LNCAP (cell line): ENCODE results near the gene USP22.

ENCODE experiments used
- TF ChIP-seq, protein P1 (sequence below): fragments of 450-650 bp; IDR thresholded peaks from 2 replicates; pipeline ENCODE4 v1.5.1; 2017; ENCODE audit warnings: mild to moderate bottlenecking

USP22 gene

DNA sequence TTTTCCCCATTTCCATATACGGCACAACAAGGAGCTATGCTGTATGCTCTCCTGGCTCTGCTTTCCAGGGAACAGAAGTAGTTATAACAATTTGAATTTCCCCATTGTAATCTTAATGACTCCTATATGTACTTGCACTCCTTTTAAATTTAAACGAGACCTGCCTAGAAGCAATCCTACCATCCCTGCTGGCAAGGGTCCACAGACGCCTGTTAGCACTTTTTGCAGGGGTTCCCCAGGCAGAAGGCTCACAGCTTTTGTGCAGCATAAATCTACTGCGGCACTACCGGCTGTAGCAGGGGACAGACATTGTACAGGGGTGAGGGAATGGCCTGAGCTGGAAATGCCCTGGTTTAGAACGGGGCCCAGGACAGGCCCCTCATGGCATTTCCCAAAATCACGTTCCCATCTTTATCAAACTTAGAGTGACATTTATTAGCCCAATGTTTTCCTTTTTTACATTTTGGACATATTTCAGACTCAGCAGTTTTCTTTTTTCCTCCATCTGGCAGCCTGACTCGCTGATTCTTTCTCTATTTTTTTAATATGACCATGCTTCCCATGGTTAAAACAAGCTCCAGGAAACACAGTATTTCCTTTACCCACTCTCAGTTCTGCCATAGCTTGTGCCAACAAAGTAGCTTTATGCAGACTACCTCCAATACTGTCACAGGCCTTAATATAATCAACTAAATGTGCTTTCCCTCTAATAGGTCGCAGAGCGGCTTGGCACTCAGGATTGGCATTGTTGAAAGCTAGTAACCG lies 35.4 kb upstream of the USP22 start:
- TF ChIP-seq, protein P1, sequence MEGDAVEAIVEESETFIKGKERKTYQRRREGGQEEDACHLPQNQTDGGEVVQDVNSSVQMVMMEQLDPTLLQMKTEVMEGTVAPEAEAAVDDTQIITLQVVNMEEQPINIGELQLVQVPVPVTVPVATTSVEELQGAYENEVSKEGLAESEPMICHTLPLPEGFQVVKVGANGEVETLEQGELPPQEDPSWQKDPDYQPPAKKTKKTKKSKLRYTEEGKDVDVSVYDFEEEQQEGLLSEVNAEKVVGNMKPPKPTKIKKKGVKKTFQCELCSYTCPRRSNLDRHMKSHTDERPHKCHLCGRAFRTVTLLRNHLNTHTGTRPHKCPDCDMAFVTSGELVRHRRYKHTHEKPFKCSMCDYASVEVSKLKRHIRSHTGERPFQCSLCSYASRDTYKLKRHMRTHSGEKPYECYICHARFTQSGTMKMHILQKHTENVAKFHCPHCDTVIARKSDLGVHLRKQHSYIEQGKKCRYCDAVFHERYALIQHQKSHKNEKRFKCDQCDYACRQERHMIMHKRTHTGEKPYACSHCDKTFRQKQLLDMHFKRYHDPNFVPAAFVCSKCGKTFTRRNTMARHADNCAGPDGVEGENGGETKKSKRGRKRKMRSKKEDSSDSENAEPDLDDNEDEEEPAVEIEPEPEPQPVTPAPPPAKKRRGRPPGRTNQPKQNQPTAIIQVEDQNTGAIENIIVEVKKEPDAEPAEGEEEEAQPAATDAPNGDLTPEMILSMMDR = no peak

DNA sequence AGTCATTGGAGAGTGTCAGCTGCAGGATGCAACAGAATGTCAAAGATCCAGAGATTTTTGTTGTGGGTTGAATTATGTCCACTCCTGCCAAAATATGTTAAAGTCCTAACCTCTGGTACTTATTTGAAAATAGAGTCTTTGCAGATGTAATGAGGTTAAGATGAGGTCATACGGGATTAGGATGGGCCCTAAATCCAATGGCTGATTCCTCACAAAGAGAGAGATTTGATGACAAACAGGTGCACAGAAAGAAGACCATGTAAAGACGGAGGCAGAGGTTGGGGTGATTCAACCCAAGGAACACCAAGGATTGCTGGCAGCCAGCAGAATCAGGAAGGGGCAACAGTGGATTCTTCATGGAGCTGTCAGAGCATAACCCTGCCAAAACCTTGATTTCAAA lies 34.5 kb upstream of the USP22 start:
- TF ChIP-seq, protein P1 = no peak

DNA sequence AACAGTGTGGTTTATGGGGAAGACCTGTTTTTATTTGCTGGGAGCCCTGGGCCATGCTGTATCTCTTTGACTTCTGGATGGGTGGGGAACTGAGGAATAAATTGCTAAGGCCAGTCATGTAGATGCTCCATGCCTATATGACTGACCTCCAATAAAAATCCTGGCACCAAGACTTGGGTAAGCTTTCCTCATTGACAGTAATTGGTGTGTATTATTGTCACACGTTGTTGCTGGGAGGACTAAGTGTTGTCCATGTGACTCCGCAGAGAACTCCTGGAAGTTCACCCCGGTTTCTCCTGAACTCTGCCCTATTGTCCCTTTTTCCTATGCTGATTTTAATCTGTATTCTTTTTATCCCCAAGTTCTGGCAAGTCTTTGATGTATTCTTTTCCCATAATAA lies 33.4 kb upstream of the USP22 start:
- TF ChIP-seq, protein P1 = no peak

DNA sequence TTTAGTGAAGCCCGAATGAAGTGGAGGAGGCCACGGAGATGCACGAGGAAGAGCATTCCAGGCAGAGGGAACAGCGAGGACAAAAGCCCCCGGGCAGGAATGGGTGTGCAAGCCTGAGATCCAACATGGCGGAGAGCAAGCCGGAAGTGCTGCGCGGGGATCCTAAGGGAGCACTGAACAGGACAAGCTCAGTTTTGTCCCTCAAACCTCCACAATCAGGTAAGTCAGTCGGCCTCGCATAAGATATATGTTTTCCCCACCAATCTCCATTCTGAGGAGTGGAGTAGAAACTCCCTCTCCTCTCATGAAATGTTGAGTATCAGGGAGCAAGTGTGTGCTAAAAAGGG lies 32.9 kb upstream of the USP22 start:
- TF ChIP-seq, protein P1 = no peak

DNA sequence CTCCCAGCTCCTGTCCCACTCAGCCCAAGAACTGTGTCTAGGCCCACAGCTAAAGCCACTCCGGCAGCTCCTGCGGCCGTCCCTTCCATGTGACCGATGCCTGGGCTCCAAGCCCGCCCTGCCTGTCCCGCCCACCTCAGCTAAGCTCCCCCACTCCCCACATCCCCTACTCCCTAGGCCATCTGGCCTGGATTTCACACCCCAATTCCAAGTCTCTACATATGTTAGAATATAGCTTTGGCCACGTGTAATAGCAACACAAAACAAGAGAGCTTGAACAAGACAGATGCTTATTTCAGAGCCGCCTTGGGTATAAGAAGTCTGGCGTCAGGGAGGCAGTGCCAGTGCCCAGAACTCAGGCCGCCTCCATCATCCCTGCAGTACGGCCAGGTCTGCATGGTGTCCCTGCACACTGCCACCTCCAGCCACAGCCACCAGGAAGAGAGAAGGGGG lies 30.0 kb upstream of the USP22 start:
- TF ChIP-seq, protein P1 = no peak

DNA sequence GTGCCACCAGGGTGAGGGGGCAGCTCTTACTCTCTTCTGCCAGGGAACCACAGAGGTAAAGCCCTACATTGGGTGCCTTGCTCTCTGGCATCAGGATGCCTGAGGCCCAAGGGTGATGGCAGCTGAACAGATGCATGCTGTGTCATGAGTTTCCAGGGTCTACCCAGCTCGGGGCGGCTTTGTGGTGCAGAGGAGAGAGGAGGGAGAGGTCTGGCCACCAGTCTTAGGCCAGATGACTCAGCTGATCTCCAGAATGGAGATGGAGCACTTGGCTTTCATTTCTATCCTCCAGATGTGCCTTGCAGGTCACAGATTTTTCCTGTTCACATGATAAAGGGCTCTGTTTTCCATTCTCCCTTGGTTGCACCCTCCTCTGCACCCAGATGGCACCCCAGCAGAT lies 23.6 kb upstream of the USP22 start:
- TF ChIP-seq, protein P1 = no peak

DNA sequence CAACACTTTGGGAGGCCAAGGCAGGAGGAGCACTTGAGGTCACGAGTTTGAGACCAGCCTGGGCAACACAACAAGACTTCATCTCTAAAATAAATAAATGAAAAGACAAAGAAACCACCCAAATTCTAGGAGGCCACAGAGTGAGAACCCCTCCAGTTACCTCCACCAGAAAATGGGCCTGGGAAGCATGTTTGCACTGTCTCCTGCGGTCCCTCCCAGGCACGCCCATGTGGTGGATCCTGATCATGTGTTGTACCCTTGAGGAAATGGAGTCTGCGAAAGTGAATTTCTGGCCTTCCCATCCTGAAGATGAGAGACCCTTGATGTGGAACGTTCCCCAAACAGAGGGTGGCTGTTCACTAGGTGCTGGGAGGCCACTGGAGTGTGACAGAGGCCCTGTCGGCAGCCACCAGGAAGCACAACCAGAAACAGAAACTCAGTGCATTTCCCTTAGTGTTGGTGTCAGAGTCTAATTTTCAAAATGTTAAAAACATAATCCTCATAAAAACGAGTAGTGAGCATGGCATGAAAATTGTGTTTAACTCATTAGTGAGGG lies 19.2 kb upstream of the USP22 start:
- TF ChIP-seq, protein P1 = no peak
